GM23248 (cell line): ENCODE data around the gene MSRB3. TPM values are rescaled to one million over a fixed set of nuclear protein-coding genes. Genes with fewer than 3 reads are reported as not detected.

ENCODE experiments used
- DNase-seq: peaks from one replicate; pipeline ENCODE4 v3.0.0-alpha.2; 2015
- H2AFZ ChIP-seq: fragments of 200-600 bp; sonication (generic); 2 replicates; pipeline ENCODE4 v1.6.1; 2016; ENCODE audit warnings: antibody characterized with exemption
- H3F3A ChIP-seq: fragments of 200-600 bp; sonication (generic); 2 replicates; pipeline ENCODE4 v1.6.1; 2016; ENCODE audit warnings: mild to moderate bottlenecking, antibody characterized with exemption, mixed run types; ENCODE audit not compliant: insufficient read depth
- H3K27ac ChIP-seq: fragments of 200-600 bp; sonication (generic); 2 replicates; pipeline ENCODE4 v1.5.1; 2016; ENCODE audit warnings: mild to moderate bottlenecking
- H3K27me3 ChIP-seq: fragments of 200-600 bp; sonication (generic); replicated peaks from 2 replicates; pipeline ENCODE4 v1.6.1; 2016; ENCODE audit warnings: mild to moderate bottlenecking; ENCODE audit not compliant: insufficient read depth
- H3K36me3 ChIP-seq: fragments of 200-600 bp; sonication (generic); 2 replicates; pipeline ENCODE4 v1.6.1; 2016; ENCODE audit warnings: low read depth, mild to moderate bottlenecking
- H3K4me1 ChIP-seq: fragments of 200-600 bp; sonication (generic); 2 replicates; pipeline ENCODE4 v1.6.1; 2016; ENCODE audit warnings: mild to moderate bottlenecking; ENCODE audit not compliant: insufficient read depth
- H3K4me2 ChIP-seq: fragments of 200-600 bp; sonication (generic); one replicate; pipeline ENCODE4 v1.6.1; 2016; ENCODE audit warnings: mild to moderate bottlenecking; ENCODE audit not compliant: unreplicated experiment
- H3K4me3 ChIP-seq: fragments of 200-600 bp; sonication (generic); 2 replicates; pipeline ENCODE4 v1.5.1; 2016; ENCODE audit warnings: mild to moderate bottlenecking
- H3K79me2 ChIP-seq: fragments of 200-600 bp; sonication (generic); 2 replicates; pipeline ENCODE4 v1.6.1; 2016; ENCODE audit warnings: mild to moderate bottlenecking; ENCODE audit not compliant: insufficient read depth
- H3K9ac ChIP-seq: fragments of 200-600 bp; sonication (generic); 2 replicates; pipeline ENCODE4 v1.6.1; 2016; ENCODE audit warnings: mild to moderate bottlenecking
- H3K9me2 ChIP-seq: fragments of 200-600 bp; sonication (generic); 2 replicates; pipeline ENCODE4 v1.6.1; 2016; ENCODE audit warnings: mixed run types, mild to moderate bottlenecking, moderate library complexity; ENCODE audit not compliant: insufficient read depth
- H3K9me3 ChIP-seq: fragments of 200-600 bp; sonication (generic); one replicate; pipeline ENCODE4 v1.6.1; 2017; ENCODE audit warnings: low read depth
- H4K20me1 ChIP-seq: fragments of 200-600 bp; sonication (generic); 2 replicates; pipeline ENCODE4 v1.6.0; 2016; ENCODE audit not compliant: insufficient read depth
- EZH2 ChIP-seq: fragments of 200-600 bp; sonication (generic); IDR thresholded peaks from 2 replicates; pipeline ENCODE4 v1.6.1; 2018; ENCODE audit warnings: antibody characterized with exemption, mild to moderate bottlenecking; ENCODE audit not compliant: insufficient read depth, poor library complexity, severe bottlenecking
- EZH2phosphoT487 ChIP-seq: fragments of 200-600 bp; sonication (generic); IDR thresholded peaks from 2 replicates; pipeline ENCODE4 v1.6.1; 2018; ENCODE audit warnings: antibody characterized with exemption, moderate library complexity, mild to moderate bottlenecking, low read depth; ENCODE audit not compliant: insufficient read depth
- WGBS, 2 experiments: methylation state at CpG; one replicate each; pipeline ENCODE4 v1.1.6; 2015 to 2017; ENCODE audit warnings: low lambda C conversion rate in 2 of 2, low coverage in 1 of 2; ENCODE audit errors: missing lambda C conversion rate in 2 of 2; 5-methylcytosine and 5-hydroxymethylcytosine counted together
- in situ Hi-C: fragments of 300-500 bp; cut with MboI; formaldehyde crosslinking; loops from 2 replicates; pipeline ENCODE4 v1.15.0; 2020
- polyA plus RNA-seq: library from polyadenylated mRNA; unstranded; fragments of >200 nt; fragmentation: Nextera tagmentation; extraction: Ambion mirVana; gene quantifications from 2 replicates; pipeline ENCODE4 v1.2.1, GENCODE V29; 2016
- total RNA-seq: library from RNA; depleted of rRNA; stranded (reverse); fragments of >200 nt; shearing (Covaris generic); gene quantifications from 2 replicates; pipeline ENCODE4 v1.2.3, GENCODE V29; 2014

MSRB3 gene
- total and polyA plus RNA-seq, 2 experiments from 2014 or later, result 74.1 to 158 TPM

DNA sequence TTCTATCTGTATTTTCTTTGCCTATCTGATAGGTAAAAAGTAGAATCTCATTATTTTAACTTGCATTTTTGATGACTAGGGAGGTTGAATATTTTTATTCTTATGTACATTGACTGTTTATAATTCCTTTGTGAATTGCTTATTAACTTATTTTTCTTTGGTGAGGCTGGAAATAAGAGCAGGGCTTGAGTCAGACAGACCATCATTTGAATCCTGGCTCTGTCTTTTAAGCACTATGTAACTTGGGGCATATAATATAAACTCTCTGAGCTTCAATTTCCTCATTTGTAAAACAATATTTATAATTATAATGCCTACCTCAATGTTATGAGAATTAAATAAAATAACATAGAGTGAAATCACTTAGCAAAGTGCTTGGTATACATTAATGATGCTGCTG lies 108.9 kb downstream of the MSRB3 start:
- H2AFZ ChIP-seq, result no peak overlapping the region
- DNase-seq, result no peak
- H4K20me1 ChIP-seq, result no peaks in the 10 kb centered on the region
- H3K9me3 ChIP-seq, result no peaks in the 10 kb centered on the region
- no peak overlapping the region for H3K4me2 ChIP-seq
- no peaks in the 10 kb centered on the region; the same call in 1 of the 2 replicates for H3K36me3 ChIP-seq
- no peak overlapping the region for H3K9ac ChIP-seq
- H3K4me3 ChIP-seq, result no peak overlapping the region
- H3K4me1 ChIP-seq, result no peaks in the 10 kb centered on the region
- H3K79me2 ChIP-seq, result peaks cover 4% of the 10 kb centered on the region; the same call in 1 of the 2 replicates
- H3K27me3 ChIP-seq, result no peaks in the 10 kb centered on the region
- H3K9me2 ChIP-seq, result no peaks in the 10 kb centered on the region
- peaks cover 5% of the 10 kb centered on the region; the same call in 1 of the 2 replicates for H3F3A ChIP-seq
- in situ Hi-C loops, result no loop called here
- H3K27ac ChIP-seq, result no peak overlapping the region
- no peak for TF ChIP-seq EZH2phosphoT487
- no peak for TF ChIP-seq EZH2

DNA sequence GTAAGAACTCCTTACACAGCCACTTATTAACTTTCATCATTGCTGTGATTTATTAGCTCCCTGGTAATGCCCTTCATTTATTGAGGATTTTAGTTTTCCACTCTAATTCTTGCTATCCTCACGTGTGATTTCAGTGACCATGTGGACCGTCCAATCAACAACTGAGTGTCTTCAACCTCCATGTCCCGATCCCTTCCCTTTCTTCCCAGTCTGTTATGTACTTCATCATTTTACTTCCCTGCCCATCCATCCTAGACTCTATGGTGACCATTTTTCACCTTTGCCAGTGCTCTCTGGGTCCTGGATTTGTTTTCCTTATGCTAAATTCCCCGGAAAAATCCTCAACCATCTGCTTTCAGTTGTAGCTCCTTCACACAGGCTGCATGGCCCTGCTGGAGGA lies 111.0 kb downstream of the MSRB3 start:
- Histone ChIP-seq H3K9me3 (no peaks in the 10 kb centered on the region), H3K27ac (no peak overlapping the region), H3K9ac (no peak overlapping the region), H3F3A (peaks cover 1% of the 10 kb centered on the region; the same call in 1 of the 2 replicates), H3K4me1 (no peaks in the 10 kb centered on the region), H3K36me3 (peaks cover 7% of the 10 kb centered on the region; the same call in 1 of the 2 replicates), H4K20me1 (no peaks in the 10 kb centered on the region), H2AFZ (no peak overlapping the region), H3K9me2 (no peaks in the 10 kb centered on the region; the same call in 1 of the 2 replicates), H3K27me3 (no peaks in the 10 kb centered on the region), H3K4me3 (no peak overlapping the region), H3K4me2 (no peak overlapping the region), H3K79me2 (no peaks in the 10 kb centered on the region)
- TF ChIP-seq EZH2phosphoT487 (no peak), EZH2 (no peak)
- in situ Hi-C loops, result no loop called here
- WGBS, 2 experiments, result 78% methylated on average over 4 of the region's 4 CpGs
- no peak for DNase-seq

DNA sequence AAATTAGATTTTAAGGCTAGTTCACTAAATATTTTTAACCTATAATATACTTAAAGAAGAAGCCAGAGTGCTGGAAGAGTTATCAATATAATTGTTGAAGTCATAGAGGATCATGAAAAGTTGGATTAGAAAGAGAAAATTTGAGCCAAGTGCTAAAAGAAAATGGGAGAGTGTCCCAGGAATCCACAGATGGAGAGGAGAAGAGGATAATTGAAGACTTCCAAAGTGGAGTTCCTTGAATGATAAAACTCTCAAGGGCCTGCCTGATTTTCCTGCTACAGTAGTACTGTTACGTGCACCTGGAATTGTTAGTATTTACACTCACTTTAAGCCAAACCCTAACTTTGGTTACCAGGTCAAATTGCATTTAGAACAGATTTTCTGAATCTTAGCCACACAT lies 113.2 kb downstream of the MSRB3 start:
- peaks cover 12% of the 10 kb centered on the region; the same call in 1 of the 2 replicates for H3K36me3 ChIP-seq
- H3K9ac ChIP-seq, result no peak overlapping the region
- no peak for DNase-seq
- no peaks in the 10 kb centered on the region for H3F3A ChIP-seq
- no peak for TF ChIP-seq EZH2
- no peak for TF ChIP-seq EZH2phosphoT487
- WGBS, 2 experiments, result 96 to 100% methylated on average over 1 of the region's 1 CpG
- H4K20me1 ChIP-seq, result no peaks in the 10 kb centered on the region
- in situ Hi-C loops, result no loop called here
- H3K9me3 ChIP-seq, result no peaks in the 10 kb centered on the region
- no peaks in the 10 kb centered on the region for H3K27me3 ChIP-seq
- H3K27ac ChIP-seq, result no peak overlapping the region
- no peak overlapping the region for H3K4me2 ChIP-seq
- H3K4me1 ChIP-seq, result no peaks in the 10 kb centered on the region
- no peaks in the 10 kb centered on the region; the same call in 1 of the 2 replicates for H3K9me2 ChIP-seq
- H3K79me2 ChIP-seq, result 0 out of 2 replicates have a peak, but pooled peaks cover 2% of the 10 kb centered on the region
- no peak overlapping the region for H2AFZ ChIP-seq
- H3K4me3 ChIP-seq, result no peak overlapping the region

DNA sequence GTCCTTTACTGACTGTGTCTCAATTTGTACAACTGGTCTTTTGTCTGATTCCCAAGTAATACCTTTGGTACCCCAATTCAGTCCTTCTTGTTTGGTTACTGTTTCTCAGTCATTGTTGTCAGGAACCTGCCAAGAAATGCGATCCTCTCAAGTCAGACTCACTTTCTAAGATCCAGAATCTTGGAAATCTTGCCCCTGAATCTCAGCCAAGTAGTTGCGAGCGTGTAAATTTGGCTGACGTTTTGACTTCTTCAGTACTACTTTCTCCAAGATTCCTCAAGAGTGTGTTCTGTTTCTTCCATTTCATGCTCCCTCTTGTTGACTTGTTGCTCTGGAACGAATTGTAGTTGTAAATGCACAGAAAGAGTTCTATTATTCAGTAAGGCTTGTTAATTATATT lies 114.0 kb downstream of the MSRB3 start:
- 64 to 66% methylated on average over 5 of the region's 5 CpGs for WGBS, 2 experiments

DNA sequence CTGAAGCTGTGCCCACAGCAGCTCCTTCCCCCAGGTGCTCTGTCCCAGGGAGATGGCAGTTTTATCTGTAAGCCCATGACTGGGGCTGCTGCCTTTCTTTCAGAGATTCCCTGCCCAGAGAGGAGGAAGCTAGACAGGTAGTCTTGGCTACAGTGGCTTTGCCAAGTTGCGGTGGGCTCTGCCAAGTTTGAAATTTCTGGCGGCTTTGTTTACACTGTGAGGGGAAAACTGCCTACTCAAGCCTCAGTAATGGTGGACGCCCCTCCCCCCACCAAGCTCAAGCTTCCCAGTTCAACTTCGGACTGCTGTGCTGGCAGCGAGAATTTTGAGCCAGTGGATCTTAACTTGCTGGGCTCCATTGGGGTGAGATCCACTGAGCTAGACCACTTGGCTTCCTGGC lies 124.7 kb downstream of the MSRB3 start:
- Histone ChIP-seq H3K9ac (no peak overlapping the region), H3K27me3 (no peaks in the 10 kb centered on the region), H3K9me2 (no peaks in the 10 kb centered on the region), H3K9me3 (no peaks in the 10 kb centered on the region), H3K4me2 (no peak overlapping the region), H3K4me1 (no peaks in the 10 kb centered on the region), H3F3A (no peaks in the 10 kb centered on the region), H3K27ac (no peak overlapping the region), H3K79me2 (peaks cover 50% of the 10 kb centered on the region), H3K36me3 (peaks cover 8% of the 10 kb centered on the region; the same call in 1 of the 2 replicates), H4K20me1 (no peaks in the 10 kb centered on the region), H2AFZ (no peak overlapping the region), H3K4me3 (no peak overlapping the region)
- TF ChIP-seq EZH2phosphoT487, result no peak
- TF ChIP-seq EZH2, result no peak
- no peak for DNase-seq
- 96 to 100% methylated on average over 5 of the region's 5 CpGs for WGBS, 2 experiments
- in situ Hi-C loops, result no loop called here

More for the DNA sequence above, 114.0 kb downstream of the MSRB3 start:
- Histone ChIP-seq H3F3A (no peaks in the 10 kb centered on the region), H3K4me3 (no peak overlapping the region), H3K9me3 (no peaks in the 10 kb centered on the region), H3K27me3 (no peaks in the 10 kb centered on the region), H3K36me3 (peaks cover 16% of the 10 kb centered on the region; the same call in 1 of the 2 replicates), H3K4me2 (no peak overlapping the region), H3K27ac (no peak overlapping the region), H3K9me2 (no peaks in the 10 kb centered on the region; the same call in 1 of the 2 replicates), H3K9ac (no peak overlapping the region), H3K4me1 (no peaks in the 10 kb centered on the region), H3K79me2 (0 out of 2 replicates have a peak, but pooled peaks cover 7% of the 10 kb centered on the region), H2AFZ (no peak overlapping the region), H4K20me1 (no peaks in the 10 kb centered on the region)
- in situ Hi-C loops, result no loop called here
- TF ChIP-seq EZH2, result no peak
- no peak for TF ChIP-seq EZH2phosphoT487
- DNase-seq, result no peak
